ENCODE measurements around the gene CCR1.

CCR1 gene

GRCh38 chr3:46231323-46231722 is 23.2 kb upstream of the CCR1 start:
- no peak for DNase-seq
- Histone ChIP-seq H3K4me3 (ENCODE audit: low read depth, low read length) (no peak overlapping the region), H3K36me3 (replicated peaks) (no peaks in the 10 kb centered on the region), H3K27me3 (replicated peaks) (peaks cover 7% of the 10 kb centered on the region), H3K27ac (no peak overlapping the region)
- no peak for TF ChIP-seq CTCF (IDR thresholded peaks at IDR 0.05; ENCODE audit: low read depth, low read length, missing control alignments)
- in situ Hi-C loops (cut with HindIII; ENCODE audit: low pct_ligation_motif_present, low sequenced_read_pairs) = no loop called here

- peak; percentile 33 for DNase-seq
- in situ Hi-C loops (cut with HindIII; ENCODE audit: low pct_ligation_motif_present, low sequenced_read_pairs) = no loop called here
- Histone ChIP-seq H3K36me3 (replicated peaks) (no peaks in the 10 kb centered on the region), H3K4me3 (ENCODE audit: low read depth, low read length) (no peak overlapping the region), H3K27ac (no peak overlapping the region), H3K27me3 (replicated peaks) (peaks cover 5% of the 10 kb centered on the region)
- TF ChIP-seq CTCF (IDR thresholded peaks at IDR 0.05; ENCODE audit: low read depth, low read length, missing control alignments) = no peak
Observed at GRCh38 chr3:46228260-46229242, 20.4 kb upstream of the CCR1 start.

- no peak overlapping the region for H3K27ac ChIP-seq
- DNase-seq = no peak
- in situ Hi-C loops (cut with HindIII; ENCODE audit: low pct_ligation_motif_present, low sequenced_read_pairs) = no loop called here
- H3K36me3 ChIP-seq (replicated peaks) = no peaks in the 10 kb centered on the region
- H3K27me3 ChIP-seq (replicated peaks) = no peaks in the 10 kb centered on the region
- no peak for TF ChIP-seq CTCF (IDR thresholded peaks at IDR 0.05; ENCODE audit: low read depth, low read length, missing control alignments)
- H3K4me3 ChIP-seq (ENCODE audit: low read depth, low read length) = no peak overlapping the region
Observed at GRCh38 chr3:46222435-46223161, 14.5 kb upstream of the CCR1 start.

GRCh38 chr3:46221938-46222337 is 13.8 kb upstream of the CCR1 start:
- Histone ChIP-seq H3K27me3 (replicated peaks) (no peaks in the 10 kb centered on the region), H3K36me3 (replicated peaks) (no peaks in the 10 kb centered on the region), H3K4me3 (ENCODE audit: low read depth, low read length) (no peak overlapping the region), H3K27ac (no peak overlapping the region)
- no peak for DNase-seq
- in situ Hi-C loops (cut with HindIII; ENCODE audit: low pct_ligation_motif_present, low sequenced_read_pairs) = no loop called here
- no peak for TF ChIP-seq CTCF (IDR thresholded peaks at IDR 0.05; ENCODE audit: low read depth, low read length, missing control alignments)

- H3K4me3 ChIP-seq (ENCODE audit: low read depth, low read length) = no peak overlapping the region
- in situ Hi-C loops (cut with HindIII; ENCODE audit: low pct_ligation_motif_present, low sequenced_read_pairs) = no loop called here
- H3K27me3 ChIP-seq (replicated peaks) = no peaks in the 10 kb centered on the region
- no peak overlapping the region for H3K27ac ChIP-seq
- no peaks in the 10 kb centered on the region for H3K36me3 ChIP-seq (replicated peaks)
- TF ChIP-seq CTCF (IDR thresholded peaks at IDR 0.05; ENCODE audit: low read depth, low read length, missing control alignments) = no peak
- no peak for DNase-seq
Observed at GRCh38 chr3:46221391-46221790, 13.3 kb upstream of the CCR1 start.
